Ovary (tissue), 9 donors: ENCODE data around the gene ATF7IP2. TPM values are rescaled to one million over a fixed set of nuclear protein-coding genes. Genes with fewer than 3 reads are reported as not detected.
"Not testable (repeated sequence)": the region's sequence is repeated elsewhere in the genome, so short reads cannot be mapped to it uniquely, and the experiment has no call there.

Source experiments
- DNase-seq, 5 donors: peaks; one replicate each; pipeline ENCODE4 v3.0.0-alpha.2; 2019 to 2020
- H3K27ac ChIP-seq, 2 donors: fragments of 200-600 bp; one replicate each; pipeline versions ENCODE4 v1.5.1 to v1.8.0; 2019 to 2022
- H3K27me3 ChIP-seq: fragments of 200-600 bp; one replicate; pipeline ENCODE4 v1.8.0; 2022
- H3K36me3 ChIP-seq: fragments of 200-600 bp; sonication (generic); one replicate; pipeline ENCODE4 v1.5.1; 2019
- H3K4me1 ChIP-seq: one replicate; pipeline ENCODE4 v1.8.1; 2013; ENCODE audit warnings: mild to moderate bottlenecking, moderate library complexity; ENCODE audit not compliant: insufficient read depth
- H3K4me3 ChIP-seq: fragments of 200-600 bp; sonication (generic); one replicate; pipeline ENCODE4 v1.5.1; 2017
- H3K9me3 ChIP-seq, 2 donors: fragments of 200-600 bp in 1 of 2; sonication (generic) in 1 of 2; one replicate each; pipeline versions ENCODE4 v1.5.1 to v1.8.1; 2013 to 2019; ENCODE audit warnings: mild to moderate bottlenecking in 1 of 2, moderate library complexity in 1 of 2
- CTCF ChIP-seq, 3 donors: fragments of 450-650 bp in 2 of 3; fragments of 200-600 bp in 1 of 3; IDR thresholded peaks; one replicate each; pipeline versions ENCODE4 v1.5.1 to v1.8.0; 2016 to 2022; ENCODE audit warnings: antibody characterized with exemption in 3 of 3, mild to moderate bottlenecking in 1 of 3
- EP300 ChIP-seq: sonication (generic); formaldehyde crosslinking; IDR thresholded peaks from one replicate; pipeline ENCODE4 v1.6.1; 2017; ENCODE audit warnings: antibody characterized with exemption
- POLR2A ChIP-seq: fragments of 450-650 bp; IDR thresholded peaks from one replicate; pipeline ENCODE4 v1.6.1; 2017; ENCODE audit warnings: antibody characterized with exemption, mild to moderate bottlenecking, moderate library complexity
- WGBS, 3 donors: extraction: QIAGEN DNeasy Blood & Tissue Kit in 1 of 3; methylation state at CpG; one replicate each; pipeline versions ENCODE4 v1.1.5 to v1.1.7; 2013 to 2017; 5-methylcytosine and 5-hydroxymethylcytosine counted together
- intact Hi-C, 4 donors: fragments of 100-400 bp; cut with DNase I; formaldehyde crosslinking; loops; one replicate each; pipeline versions ENCODE4 v1.11.0 to v1.15.1; 2022 to 2023
- polyA plus RNA-seq, 2 donors: library from polyadenylated mRNA; stranded (reverse); fragments of 200-250 nt in 1 of 2; fragments of 350-450 nt in 1 of 2; fragmentation: Illumina TruSeq in 1 of 2; extraction: RNeasy Lipid Tissue Mini Kit (QIAGEN cat#74804) in 1 of 2; gene quantifications; one replicate each; pipeline ENCODE4 v1.2.3, GENCODE V29; 2013 to 2014
- total RNA-seq, 7 donors: library from RNA; depleted of rRNA in 2 of 7; stranded (reverse); fragments of >200 nt in 2 of 7; fragmentation: NEBNext Ultra II Directional in 3 of 7; extraction: Animal tissue kit (Norgen Biotek cat#: 25700) in 3 of 7; gene quantifications; one replicate each; pipeline versions ENCODE4 v1.1.0 to v1.2.4, GENCODE V29; 2016 to 2023
- donor health status: DM: no; HTN: no; CAD: no; lungs with moderate emphysema.
- donor health status: DM: no; HTN: no; CAD: no.
- donor health status: Bipolar disorder and iron deficiency.
- donor health status: DM: yes; HTN: yes; CAD: no.
- donor health status: DM: no; HTN: no; CAD: no.
- donor health status: DM: yes; HTN: yes; CAD: no.

ATF7IP2 gene
- total and polyA plus RNA-seq, 9 donors: 3.5 to 20.8 (median 8.8) TPM

GRCh38 chr16:10412935-10413601, 27.2 kb downstream of the ATF7IP2 start:
- WGBS, 3 donors: 96 to 98% (median 96%) methylated on average over 5 of the region's 5 CpGs
- no peak overlapping the region for H3K4me3 ChIP-seq
- H3K36me3 ChIP-seq: no peaks in the 10 kb centered on the region
- no peak for TF ChIP-seq POLR2A
- TF ChIP-seq CTCF (IDR thresholded peaks at IDR 0.05): no peak
- TF ChIP-seq EP300: no peak
- intact Hi-C loops: no loop called here
- no peaks in the 10 kb centered on the region for H3K4me1 ChIP-seq
- no peak for DNase-seq
- no peak overlapping the region for H3K27ac ChIP-seq
- H3K9me3 ChIP-seq: peaks cover 0 to under 1% of the 10 kb centered on the region in 2 donors
- H3K27me3 ChIP-seq: no peaks in the 10 kb centered on the region

- H3K4me1 ChIP-seq, H3K27me3 ChIP-seq, H3K36me3 ChIP-seq, H3K4me3 ChIP-seq, intact Hi-C loops, H3K27ac ChIP-seq, H3K9me3 ChIP-seq, DNase-seq: not testable (repeated sequence)
- 96 to 98% (median 98%) methylated on average over 6 of the region's 6 CpGs for WGBS, 3 donors
These were observed 32.3 kb downstream of the ATF7IP2 start for GRCh38 chr16:10418204-10418603.

GRCh38 chr16:10419701-10420100, 33.8 kb downstream of the ATF7IP2 start:
- H3K27ac ChIP-seq: no peak overlapping the region

GRCh38 chr16:10421596-10421995, 35.7 kb downstream of the ATF7IP2 start:
- no peak overlapping the region for H3K4me3 ChIP-seq
- DNase-seq: no peak
- no peak overlapping the region for H3K27ac ChIP-seq
- H3K27me3 ChIP-seq: no peaks in the 10 kb centered on the region
- H3K36me3 ChIP-seq: no peaks in the 10 kb centered on the region
- intact Hi-C loops: no loop called here
- H3K4me1 ChIP-seq: no peaks in the 10 kb centered on the region
- no peaks in the 10 kb centered on the region for H3K9me3 ChIP-seq
- TF ChIP-seq EP300 (no peak), POLR2A (no peak), CTCF (IDR thresholded peaks at IDR 0.05) (no peak)
- 92 to 93% (median 92%) methylated on average over 3 of the region's 3 CpGs for WGBS, 3 donors

More at GRCh38 chr16:10419701-10420100, 33.8 kb downstream of the ATF7IP2 start:
- TF ChIP-seq EP300 (no peak), POLR2A (no peak), CTCF (IDR thresholded peaks at IDR 0.05) (no peak)
- no peak for DNase-seq
- H3K4me3 ChIP-seq: no peak overlapping the region
- intact Hi-C loops: no loop called here
- H3K4me1 ChIP-seq: no peaks in the 10 kb centered on the region
- no peaks in the 10 kb centered on the region for H3K27me3 ChIP-seq
- H3K9me3 ChIP-seq: no peaks in the 10 kb centered on the region
- H3K36me3 ChIP-seq: no peaks in the 10 kb centered on the region
- 93 to 99% (median 95%) methylated on average over 3 of the region's 3 CpGs for WGBS, 3 donors

- no peak for TF ChIP-seq EP300
- no peak for TF ChIP-seq POLR2A
- no peak for TF ChIP-seq CTCF (IDR thresholded peaks at IDR 0.05)
- DNase-seq: no peak
- intact Hi-C loops: no loop called here
These were observed 42.7 kb downstream of the ATF7IP2 start for GRCh38 chr16:10428433-10429168.

GRCh38 chr16:10429299-10429969, 43.6 kb downstream of the ATF7IP2 start:
- H3K4me3 ChIP-seq, intact Hi-C loops, H3K4me1 ChIP-seq, H3K27me3 ChIP-seq, H3K9me3 ChIP-seq, H3K27ac ChIP-seq, H3K36me3 ChIP-seq, DNase-seq: not testable (repeated sequence)
- WGBS, 3 donors: 95 to 97% (median 96%) methylated on average over 12 of the region's 12 CpGs

More at GRCh38 chr16:10428433-10429168, 42.7 kb downstream of the ATF7IP2 start:
- H3K9me3 ChIP-seq: no peaks in the 10 kb centered on the region
- H3K27ac ChIP-seq: no peak overlapping the region
- H3K36me3 ChIP-seq: no peaks in the 10 kb centered on the region
- no peaks in the 10 kb centered on the region for H3K27me3 ChIP-seq
- H3K4me1 ChIP-seq: no peaks in the 10 kb centered on the region
- H3K4me3 ChIP-seq: no peak overlapping the region
- WGBS, 3 donors: 87 to 88% (median 87%) methylated on average over 3 of the region's 3 CpGs
